NT2/D1 (cell line): Measurements from ENCODE around the gene SAMD3.

Experiments
- YY1 ChIP-seq: IDR thresholded peaks from 2 replicates; pipeline ENCODE4 v1.6.1; 2011; ENCODE audit not compliant: insufficient read length, insufficient read depth
- ZNF274 ChIP-seq: IDR thresholded peaks from 2 replicates; pipeline ENCODE4 v1.6.1; 2011; ENCODE audit warnings: mild to moderate bottlenecking, low read depth, low read length

DNA sequence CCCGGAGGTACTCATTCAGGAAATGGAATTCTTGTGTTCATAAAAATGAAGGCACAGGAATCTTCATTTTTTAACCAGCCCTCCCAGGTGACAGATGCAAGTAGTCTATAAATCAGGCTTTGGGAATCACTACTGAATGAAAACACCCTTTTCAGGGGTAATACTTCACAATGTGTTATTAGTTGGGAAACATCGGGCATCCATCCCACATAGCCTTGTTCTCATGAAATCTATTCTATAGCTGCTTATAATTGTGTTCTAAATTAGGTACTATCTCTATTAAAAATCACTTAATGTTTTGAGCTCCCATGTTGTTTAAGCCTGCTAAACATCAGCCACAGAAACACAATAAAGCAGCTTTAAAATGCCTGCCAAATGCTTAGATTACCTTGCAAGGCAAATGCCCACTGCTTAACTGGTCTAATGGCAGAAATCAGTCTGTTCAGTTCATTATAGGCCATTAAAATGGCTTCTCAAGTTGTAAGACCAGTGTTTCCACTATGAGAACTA is 109.5 kb downstream of the SAMD3 start:
- TF ChIP-seq YY1 (no peak), ZNF274 (no peak)
